ENCODE data around the gene MZF1.

DNA sequence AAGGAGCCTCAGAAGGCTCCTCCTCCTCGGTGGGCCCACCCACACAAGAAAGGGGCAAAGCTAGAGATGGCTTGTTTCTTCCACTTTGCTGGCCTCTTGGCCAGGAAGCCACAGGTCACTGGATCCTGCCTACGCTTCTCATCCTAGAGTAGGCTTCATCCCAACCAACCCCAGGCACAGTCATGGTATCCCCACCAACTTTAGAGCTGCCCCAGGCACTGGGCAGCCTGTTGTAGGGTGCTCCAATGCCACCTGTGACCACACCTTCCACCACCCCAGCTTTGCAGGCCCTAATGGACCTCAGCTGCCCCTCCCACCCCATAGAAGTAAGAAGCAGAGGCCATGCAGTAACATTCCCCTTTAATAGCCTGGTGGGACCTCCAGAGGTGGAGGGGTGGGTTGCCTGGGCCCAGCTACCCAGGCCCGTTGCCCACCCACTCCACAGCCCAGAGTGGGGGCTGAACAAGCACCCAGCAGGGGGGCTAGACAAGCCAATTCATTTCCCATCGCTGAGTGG is 17.7 kb downstream of the MZF1 start:
- TF ChIP-seq, protein P1, sequence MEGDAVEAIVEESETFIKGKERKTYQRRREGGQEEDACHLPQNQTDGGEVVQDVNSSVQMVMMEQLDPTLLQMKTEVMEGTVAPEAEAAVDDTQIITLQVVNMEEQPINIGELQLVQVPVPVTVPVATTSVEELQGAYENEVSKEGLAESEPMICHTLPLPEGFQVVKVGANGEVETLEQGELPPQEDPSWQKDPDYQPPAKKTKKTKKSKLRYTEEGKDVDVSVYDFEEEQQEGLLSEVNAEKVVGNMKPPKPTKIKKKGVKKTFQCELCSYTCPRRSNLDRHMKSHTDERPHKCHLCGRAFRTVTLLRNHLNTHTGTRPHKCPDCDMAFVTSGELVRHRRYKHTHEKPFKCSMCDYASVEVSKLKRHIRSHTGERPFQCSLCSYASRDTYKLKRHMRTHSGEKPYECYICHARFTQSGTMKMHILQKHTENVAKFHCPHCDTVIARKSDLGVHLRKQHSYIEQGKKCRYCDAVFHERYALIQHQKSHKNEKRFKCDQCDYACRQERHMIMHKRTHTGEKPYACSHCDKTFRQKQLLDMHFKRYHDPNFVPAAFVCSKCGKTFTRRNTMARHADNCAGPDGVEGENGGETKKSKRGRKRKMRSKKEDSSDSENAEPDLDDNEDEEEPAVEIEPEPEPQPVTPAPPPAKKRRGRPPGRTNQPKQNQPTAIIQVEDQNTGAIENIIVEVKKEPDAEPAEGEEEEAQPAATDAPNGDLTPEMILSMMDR (IDR thresholded peaks at IDR 0.05; ENCODE audit: insufficient read depth, low read depth, low read length): no peak
- no peak for TF ChIP-seq EZH2 (IDR thresholded peaks at IDR 0.05; ENCODE audit: insufficient read depth, low read length)
